ENCODE measurements around the gene DYNC2H1.
A peak's percentile ranks its signal among the peaks of the same experiment; 100 is the strongest.

DYNC2H1 gene, protein sequence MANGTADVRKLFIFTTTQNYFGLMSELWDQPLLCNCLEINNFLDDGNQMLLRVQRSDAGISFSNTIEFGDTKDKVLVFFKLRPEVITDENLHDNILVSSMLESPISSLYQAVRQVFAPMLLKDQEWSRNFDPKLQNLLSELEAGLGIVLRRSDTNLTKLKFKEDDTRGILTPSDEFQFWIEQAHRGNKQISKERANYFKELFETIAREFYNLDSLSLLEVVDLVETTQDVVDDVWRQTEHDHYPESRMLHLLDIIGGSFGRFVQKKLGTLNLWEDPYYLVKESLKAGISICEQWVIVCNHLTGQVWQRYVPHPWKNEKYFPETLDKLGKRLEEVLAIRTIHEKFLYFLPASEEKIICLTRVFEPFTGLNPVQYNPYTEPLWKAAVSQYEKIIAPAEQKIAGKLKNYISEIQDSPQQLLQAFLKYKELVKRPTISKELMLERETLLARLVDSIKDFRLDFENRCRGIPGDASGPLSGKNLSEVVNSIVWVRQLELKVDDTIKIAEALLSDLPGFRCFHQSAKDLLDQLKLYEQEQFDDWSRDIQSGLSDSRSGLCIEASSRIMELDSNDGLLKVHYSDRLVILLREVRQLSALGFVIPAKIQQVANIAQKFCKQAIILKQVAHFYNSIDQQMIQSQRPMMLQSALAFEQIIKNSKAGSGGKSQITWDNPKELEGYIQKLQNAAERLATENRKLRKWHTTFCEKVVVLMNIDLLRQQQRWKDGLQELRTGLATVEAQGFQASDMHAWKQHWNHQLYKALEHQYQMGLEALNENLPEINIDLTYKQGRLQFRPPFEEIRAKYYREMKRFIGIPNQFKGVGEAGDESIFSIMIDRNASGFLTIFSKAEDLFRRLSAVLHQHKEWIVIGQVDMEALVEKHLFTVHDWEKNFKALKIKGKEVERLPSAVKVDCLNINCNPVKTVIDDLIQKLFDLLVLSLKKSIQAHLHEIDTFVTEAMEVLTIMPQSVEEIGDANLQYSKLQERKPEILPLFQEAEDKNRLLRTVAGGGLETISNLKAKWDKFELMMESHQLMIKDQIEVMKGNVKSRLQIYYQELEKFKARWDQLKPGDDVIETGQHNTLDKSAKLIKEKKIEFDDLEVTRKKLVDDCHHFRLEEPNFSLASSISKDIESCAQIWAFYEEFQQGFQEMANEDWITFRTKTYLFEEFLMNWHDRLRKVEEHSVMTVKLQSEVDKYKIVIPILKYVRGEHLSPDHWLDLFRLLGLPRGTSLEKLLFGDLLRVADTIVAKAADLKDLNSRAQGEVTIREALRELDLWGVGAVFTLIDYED (N-terminal part only)

DNA sequence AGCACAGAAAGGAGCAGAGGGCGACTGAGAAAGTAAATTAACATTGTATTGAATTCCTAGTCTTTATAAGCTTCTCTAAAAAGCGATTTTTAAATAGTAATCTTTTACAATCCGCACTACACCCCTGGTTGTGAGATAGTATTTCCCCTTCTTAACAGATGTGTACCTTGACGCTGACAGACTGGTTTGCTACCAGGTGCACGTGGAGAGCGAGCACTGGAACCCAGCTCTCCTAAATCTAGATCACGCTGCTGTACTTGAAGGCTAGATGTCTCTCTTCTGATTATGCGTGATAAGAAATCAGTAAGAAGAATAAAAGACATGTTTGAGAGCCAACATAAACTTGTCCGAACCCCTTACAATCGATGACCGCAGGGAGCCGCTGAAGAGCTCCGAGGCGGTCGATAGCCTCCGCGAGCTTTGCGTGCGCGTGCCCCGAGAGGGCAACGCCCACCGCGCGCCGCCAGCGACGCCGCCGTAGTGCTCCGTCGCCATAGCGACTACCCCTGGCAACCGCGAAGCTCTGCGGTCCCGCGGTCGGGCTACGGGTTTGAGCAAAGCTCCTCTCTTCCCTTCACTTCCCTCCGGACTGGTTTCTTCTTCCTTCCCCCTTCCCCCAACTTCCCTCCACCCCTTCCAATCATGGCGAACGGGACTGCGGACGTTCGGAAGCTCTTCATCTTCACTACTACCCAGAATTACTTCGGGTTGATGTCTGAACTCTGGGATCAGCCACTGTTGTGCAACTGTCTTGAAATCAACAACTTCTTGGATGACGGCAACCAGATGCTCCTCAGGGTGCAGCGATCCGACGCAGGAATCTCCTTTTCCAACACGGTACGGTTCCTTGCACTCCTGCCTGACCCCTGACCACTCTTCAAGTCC, at the start of gene DYNC2H1:
Gene DYNC2H1, plus strand, starts transcription at position 494 of the 885 bp plus-strand sequence. Its CDS starts 149 bp downstream, at position 643.
- no peaks in the 10 kb centered on the region for H3K9me3 ChIP-seq (ENCODE audit: insufficient read depth, low read length)
- peak within 1 kb of the TSS; percentile 64 for H2AFZ ChIP-seq (ENCODE audit: low read depth, low read length)
- H3K4me3 ChIP-seq (ENCODE audit: low read length) = peak within 1 kb of the TSS; percentile 80
- TF ChIP-seq, protein P1, sequence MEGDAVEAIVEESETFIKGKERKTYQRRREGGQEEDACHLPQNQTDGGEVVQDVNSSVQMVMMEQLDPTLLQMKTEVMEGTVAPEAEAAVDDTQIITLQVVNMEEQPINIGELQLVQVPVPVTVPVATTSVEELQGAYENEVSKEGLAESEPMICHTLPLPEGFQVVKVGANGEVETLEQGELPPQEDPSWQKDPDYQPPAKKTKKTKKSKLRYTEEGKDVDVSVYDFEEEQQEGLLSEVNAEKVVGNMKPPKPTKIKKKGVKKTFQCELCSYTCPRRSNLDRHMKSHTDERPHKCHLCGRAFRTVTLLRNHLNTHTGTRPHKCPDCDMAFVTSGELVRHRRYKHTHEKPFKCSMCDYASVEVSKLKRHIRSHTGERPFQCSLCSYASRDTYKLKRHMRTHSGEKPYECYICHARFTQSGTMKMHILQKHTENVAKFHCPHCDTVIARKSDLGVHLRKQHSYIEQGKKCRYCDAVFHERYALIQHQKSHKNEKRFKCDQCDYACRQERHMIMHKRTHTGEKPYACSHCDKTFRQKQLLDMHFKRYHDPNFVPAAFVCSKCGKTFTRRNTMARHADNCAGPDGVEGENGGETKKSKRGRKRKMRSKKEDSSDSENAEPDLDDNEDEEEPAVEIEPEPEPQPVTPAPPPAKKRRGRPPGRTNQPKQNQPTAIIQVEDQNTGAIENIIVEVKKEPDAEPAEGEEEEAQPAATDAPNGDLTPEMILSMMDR (IDR thresholded peaks at IDR 0.05; ENCODE audit: low read depth, low read length) = peak; percentile 47
- TF ChIP-seq EZH2phosphoT487 (IDR thresholded peaks at IDR 0.05; ENCODE audit: low read depth) = no peak
- no peaks in the 10 kb centered on the region for H4K20me1 ChIP-seq (ENCODE audit: insufficient read depth, low read length)
- H3K27ac ChIP-seq (ENCODE audit: low read length) = no peak within 1 kb of the TSS
- H3K4me1 ChIP-seq (ENCODE audit: low read length) = peaks cover 4% of the 10 kb centered on the region
- H3K9ac ChIP-seq (ENCODE audit: low read length) = peak within 1 kb of the TSS; percentile 57
- no peaks in the 10 kb centered on the region for H3K27me3 ChIP-seq (ENCODE audit: low read depth, low read length)
- H3K36me3 ChIP-seq (replicated peaks; ENCODE audit: low read depth, low read length) = no peaks in the 10 kb centered on the region
- H3K79me2 ChIP-seq (ENCODE audit: low read length) = no peaks in the 10 kb centered on the region
- H3K4me2 ChIP-seq (ENCODE audit: low read length) = peak within 1 kb of the TSS; percentile 72

DNA sequence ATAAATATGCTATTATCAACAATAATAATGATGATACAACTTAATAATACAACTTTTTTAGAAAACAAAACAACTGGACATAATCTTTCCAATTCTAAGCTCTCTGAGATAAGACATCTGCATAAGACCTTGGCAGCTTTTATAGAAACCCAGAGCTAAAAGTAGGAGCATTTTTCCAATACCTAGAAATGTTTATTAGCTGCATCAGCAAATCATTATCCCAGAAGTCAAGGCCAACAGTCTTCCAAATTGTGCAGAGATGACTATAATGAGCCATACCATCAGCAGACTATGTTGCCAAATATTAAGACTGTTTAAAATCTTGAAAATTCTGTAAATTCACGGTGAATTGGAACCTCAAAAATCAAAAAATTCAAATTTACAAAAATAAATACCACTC, 47.6 kb upstream of the DYNC2H1 start:
- no peak overlapping the region for H3K4me2 ChIP-seq (ENCODE audit: low read length)
- no peak overlapping the region for H3K4me3 ChIP-seq (ENCODE audit: low read length)
- H3K9me3 ChIP-seq (ENCODE audit: insufficient read depth, low read length) = no peaks in the 10 kb centered on the region
- H3K36me3 ChIP-seq (replicated peaks; ENCODE audit: low read depth, low read length) = peaks cover 18% of the 10 kb centered on the region
- H3K27ac ChIP-seq (ENCODE audit: low read length) = no peak overlapping the region
- H2AFZ ChIP-seq (ENCODE audit: low read depth, low read length) = no peak overlapping the region
- H4K20me1 ChIP-seq (ENCODE audit: insufficient read depth, low read length) = no peaks in the 10 kb centered on the region
- no peak for TF ChIP-seq EZH2phosphoT487 (IDR thresholded peaks at IDR 0.05; ENCODE audit: low read depth)
- TF ChIP-seq, protein P1 (IDR thresholded peaks at IDR 0.05; ENCODE audit: low read depth, low read length) = no peak
- no peaks in the 10 kb centered on the region for H3K27me3 ChIP-seq (ENCODE audit: low read depth, low read length)
- H3K9ac ChIP-seq (ENCODE audit: low read length) = no peak overlapping the region
- no peaks in the 10 kb centered on the region; the same call in 1 of the 2 replicates for H3K79me2 ChIP-seq (ENCODE audit: low read length)
- H3K4me1 ChIP-seq (ENCODE audit: low read length) = no peaks in the 10 kb centered on the region

DNA sequence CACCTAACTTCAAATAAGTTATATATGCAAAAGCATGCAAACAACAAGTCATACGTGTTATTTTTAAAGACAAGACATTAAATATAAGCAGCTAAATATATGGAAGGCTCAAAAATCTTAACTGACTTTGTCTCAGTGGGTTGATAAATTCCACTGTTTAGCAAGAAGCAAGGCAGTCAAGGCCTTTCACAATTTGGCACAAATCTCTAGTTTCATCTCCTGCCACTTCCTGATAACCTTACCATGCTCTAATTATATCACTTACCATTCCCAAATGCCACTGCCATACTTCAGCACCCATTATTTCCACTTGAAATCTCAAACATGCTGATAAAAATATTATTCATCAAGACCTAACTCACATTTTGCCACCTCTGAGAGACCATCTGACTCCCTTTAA, 42.1 kb upstream of the DYNC2H1 start:
- Histone ChIP-seq H2AFZ (ENCODE audit: low read depth, low read length) (no peak overlapping the region), H3K4me1 (ENCODE audit: low read length) (peaks cover 12% of the 10 kb centered on the region; the same call in 1 of the 2 replicates), H3K36me3 (replicated peaks; ENCODE audit: low read depth, low read length) (peaks cover 21% of the 10 kb centered on the region), H3K9me3 (ENCODE audit: insufficient read depth, low read length) (no peaks in the 10 kb centered on the region), H3K4me2 (ENCODE audit: low read length) (no peak overlapping the region), H4K20me1 (ENCODE audit: insufficient read depth, low read length) (0 out of 2 replicates have a peak, but pooled peaks cover 5% of the 10 kb centered on the region), H3K27me3 (ENCODE audit: low read depth, low read length) (no peaks in the 10 kb centered on the region), H3K79me2 (ENCODE audit: low read length) (peaks cover 35% of the 10 kb centered on the region), H3K9ac (ENCODE audit: low read length) (no peak overlapping the region), H3K4me3 (ENCODE audit: low read length) (no peak overlapping the region), H3K27ac (ENCODE audit: low read length) (no peak overlapping the region)
- TF ChIP-seq, protein P1 (IDR thresholded peaks at IDR 0.05; ENCODE audit: low read depth, low read length) = no peak
- TF ChIP-seq EZH2phosphoT487 (IDR thresholded peaks at IDR 0.05; ENCODE audit: low read depth) = no peak
